ENCODE measurements around the gene B3GALT4.

GRCh38 chr6:33278810-33279209, 1.9 kb downstream of the B3GALT4 start:
- TF ChIP-seq GABPB1 (CRISPR knock-in tag; IDR thresholded peaks at IDR 0.05) (no peak), ZNF337 (CRISPR knock-in tag; IDR thresholded peaks at IDR 0.05; ENCODE audit: borderline replicate concordance, low read depth) (no peak)
- TF ChIP-seq, protein P1, sequence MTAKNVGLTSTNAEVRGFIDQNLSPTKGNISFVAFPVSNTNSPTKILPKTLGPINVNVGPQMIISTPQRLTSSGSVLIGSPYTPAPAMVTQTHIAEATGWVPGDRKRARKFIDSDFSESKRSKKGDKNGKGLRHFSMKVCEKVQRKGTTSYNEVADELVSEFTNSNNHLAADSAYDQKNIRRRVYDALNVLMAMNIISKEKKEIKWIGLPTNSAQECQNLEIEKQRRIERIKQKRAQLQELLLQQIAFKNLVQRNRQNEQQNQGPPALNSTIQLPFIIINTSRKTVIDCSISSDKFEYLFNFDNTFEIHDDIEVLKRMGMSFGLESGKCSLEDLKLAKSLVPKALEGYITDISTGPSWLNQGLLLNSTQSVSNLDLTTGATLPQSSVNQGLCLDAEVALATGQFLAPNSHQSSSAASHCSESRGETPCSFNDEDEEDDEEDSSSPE (CRISPR knock-in tag; IDR thresholded peaks at IDR 0.05) = no peak
